ENCODE measurements around the gene UBE2D1.

- TF ChIP-seq EP300 (IDR thresholded peaks at IDR 0.05; ENCODE audit: low read length) (no peak), MTA3 (IDR thresholded peaks at IDR 0.05; ENCODE audit: borderline replicate concordance) (no peak), ZFX (CRISPR knock-in tag; IDR thresholded peaks at IDR 0.05) (no peak), NFE2 (IDR thresholded peaks at IDR 0.05; ENCODE audit: low read depth) (no peak), POLR2A (conservative IDR thresholded peaks at IDR 0.05) (no peak), ZNF232 (CRISPR knock-in tag; IDR thresholded peaks at IDR 0.05) (no peak), RHOXF2B (CRISPR knock-in tag; conservative IDR thresholded peaks at IDR 0.05) (no peak), E2F4 (CRISPR knock-in tag; IDR thresholded peaks at IDR 0.05; ENCODE audit: low read depth) (no peak)
- TF ChIP-seq, protein P1, sequence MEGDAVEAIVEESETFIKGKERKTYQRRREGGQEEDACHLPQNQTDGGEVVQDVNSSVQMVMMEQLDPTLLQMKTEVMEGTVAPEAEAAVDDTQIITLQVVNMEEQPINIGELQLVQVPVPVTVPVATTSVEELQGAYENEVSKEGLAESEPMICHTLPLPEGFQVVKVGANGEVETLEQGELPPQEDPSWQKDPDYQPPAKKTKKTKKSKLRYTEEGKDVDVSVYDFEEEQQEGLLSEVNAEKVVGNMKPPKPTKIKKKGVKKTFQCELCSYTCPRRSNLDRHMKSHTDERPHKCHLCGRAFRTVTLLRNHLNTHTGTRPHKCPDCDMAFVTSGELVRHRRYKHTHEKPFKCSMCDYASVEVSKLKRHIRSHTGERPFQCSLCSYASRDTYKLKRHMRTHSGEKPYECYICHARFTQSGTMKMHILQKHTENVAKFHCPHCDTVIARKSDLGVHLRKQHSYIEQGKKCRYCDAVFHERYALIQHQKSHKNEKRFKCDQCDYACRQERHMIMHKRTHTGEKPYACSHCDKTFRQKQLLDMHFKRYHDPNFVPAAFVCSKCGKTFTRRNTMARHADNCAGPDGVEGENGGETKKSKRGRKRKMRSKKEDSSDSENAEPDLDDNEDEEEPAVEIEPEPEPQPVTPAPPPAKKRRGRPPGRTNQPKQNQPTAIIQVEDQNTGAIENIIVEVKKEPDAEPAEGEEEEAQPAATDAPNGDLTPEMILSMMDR (IDR thresholded peaks at IDR 0.05 in 2 of 3, conservative IDR thresholded peaks at IDR 0.05 in 1 of 3; ENCODE audit: insufficient read depth in 2 of 3, low read depth in 1 of 3, low read length in 3 of 3), result peak; percentile 63 to 93 (median 66)
Measured at GRCh38 chr10:58291538-58292174, 43.1 kb upstream of the UBE2D1 start.

All from K562 (cell line).